Measurements from ENCODE around the gene PHLPP2.

- no peak for TF ChIP-seq POLR2A (IDR thresholded peaks at IDR 0.05; ENCODE audit: extremely low read depth, insufficient read length)
- TF ChIP-seq, protein P1, sequence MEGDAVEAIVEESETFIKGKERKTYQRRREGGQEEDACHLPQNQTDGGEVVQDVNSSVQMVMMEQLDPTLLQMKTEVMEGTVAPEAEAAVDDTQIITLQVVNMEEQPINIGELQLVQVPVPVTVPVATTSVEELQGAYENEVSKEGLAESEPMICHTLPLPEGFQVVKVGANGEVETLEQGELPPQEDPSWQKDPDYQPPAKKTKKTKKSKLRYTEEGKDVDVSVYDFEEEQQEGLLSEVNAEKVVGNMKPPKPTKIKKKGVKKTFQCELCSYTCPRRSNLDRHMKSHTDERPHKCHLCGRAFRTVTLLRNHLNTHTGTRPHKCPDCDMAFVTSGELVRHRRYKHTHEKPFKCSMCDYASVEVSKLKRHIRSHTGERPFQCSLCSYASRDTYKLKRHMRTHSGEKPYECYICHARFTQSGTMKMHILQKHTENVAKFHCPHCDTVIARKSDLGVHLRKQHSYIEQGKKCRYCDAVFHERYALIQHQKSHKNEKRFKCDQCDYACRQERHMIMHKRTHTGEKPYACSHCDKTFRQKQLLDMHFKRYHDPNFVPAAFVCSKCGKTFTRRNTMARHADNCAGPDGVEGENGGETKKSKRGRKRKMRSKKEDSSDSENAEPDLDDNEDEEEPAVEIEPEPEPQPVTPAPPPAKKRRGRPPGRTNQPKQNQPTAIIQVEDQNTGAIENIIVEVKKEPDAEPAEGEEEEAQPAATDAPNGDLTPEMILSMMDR (IDR thresholded peaks at IDR 0.05; ENCODE audit: low read depth, low read length) = no peak
- no peak for TF ChIP-seq MAX (IDR thresholded peaks at IDR 0.05; ENCODE audit: low read depth, low read length)
Observed at GRCh38 chr16:71610447-71610846, 114.1 kb downstream of the PHLPP2 start.
